Transverse colon (tissue), 4 donors: ENCODE measurements around the gene PHF3. TPM values are rescaled to one million over a fixed set of nuclear protein-coding genes. Genes with fewer than 3 reads are reported as not detected.

ENCODE experiments used
- DNase-seq: peaks from one replicate; pipeline ENCODE4 v3.0.0-alpha.2; 2019
- H3K27ac ChIP-seq, 4 donors: fragments of 200-600 bp; sonication (generic); 2 replicates each; pipeline ENCODE4 v1.5.1; 2016 to 2018; ENCODE audit warnings: inconsistent platforms in 4 of 4
- H3K27me3 ChIP-seq: fragments of 200-600 bp; sonication (generic); 2 replicates; pipeline ENCODE4 v1.5.1; 2017; ENCODE audit warnings: inconsistent platforms
- H3K36me3 ChIP-seq, 4 donors: fragments of 200-600 bp; sonication (generic); 2 replicates each; pipeline ENCODE4 v1.5.1; 2017 to 2019; ENCODE audit warnings: inconsistent platforms in 4 of 4
- H3K4me1 ChIP-seq, 4 donors: fragments of 200-600 bp; sonication (generic); 2 replicates each; pipeline ENCODE4 v1.5.1; 2017 to 2020; ENCODE audit warnings: inconsistent platforms in 4 of 4
- H3K4me3 ChIP-seq, 4 donors: fragments of 200-600 bp; sonication (generic); 1 replicate in 1 of 4; 2 replicates in 3 of 4; pipeline versions ENCODE4 v1.5.1 to v1.6.1; 2017 to 2019; ENCODE audit warnings: inconsistent platforms in 4 of 4
- H3K9me3 ChIP-seq, 2 donors: fragments of 200-600 bp; sonication (generic); 2 replicates each; pipeline ENCODE4 v1.5.1; 2017 to 2019; ENCODE audit warnings: inconsistent platforms in 2 of 2
- EP300 ChIP-seq: sonication (generic); formaldehyde crosslinking; IDR thresholded peaks from one replicate; pipeline ENCODE4 v1.6.1; 2017; ENCODE audit warnings: antibody characterized with exemption, low read depth
- POLR2A ChIP-seq: fragments of 450-650 bp; IDR thresholded peaks from one replicate; pipeline ENCODE4 v1.6.1; 2016; ENCODE audit warnings: antibody characterized with exemption, mild to moderate bottlenecking, moderate library complexity
- POLR2AphosphoS5 ChIP-seq, 3 donors: sonication (generic); formaldehyde crosslinking; IDR thresholded peaks; one replicate each; pipeline ENCODE4 v1.6.1; 2016; ENCODE audit warnings: antibody characterized with exemption in 3 of 3
- WGBS, 2 donors: methylation state at CpG; one replicate each; pipeline ENCODE4 v1.1.5; 2018; ENCODE audit warnings: low coverage in 1 of 2; 5-methylcytosine and 5-hydroxymethylcytosine counted together
- in situ Hi-C, 4 donors: fragments of 200-750 bp; cut with MboI; loops; one replicate each; pipeline versions ENCODE4 v1.15.0 to v1.15.1; 2017; ENCODE audit warnings: low sequenced_read_pairs in 3 of 4, low pct_ligation_motif_present in 1 of 4, low pct_unique_long_range_greater_than_20kb in 1 of 4
- intact Hi-C: fragments of 100-400 bp; cut with DNase I; formaldehyde crosslinking; loops from one replicate; pipeline ENCODE4 v1.15.1; 2023; ENCODE audit warnings: low total_unique reads
- small RNA-seq, 4 donors: library from RNA; depleted of rRNA; stranded (forward); fragments of <200 nt; gene quantifications; one replicate each; pipeline ENCODE3, GENCODE V24; 2016
- total RNA-seq, 4 donors: library from RNA; depleted of rRNA; stranded (reverse); fragments of >200 nt; gene quantifications; one replicate each; pipeline ENCODE4 v1.1.0, GENCODE V29; 2016
- TF ChIP-seq, protein P1 (sequence below), 5 experiments: fragments of 200-600 bp in 3 of 5; fragments of 450-650 bp in 2 of 5; sonication (generic) in 3 of 5; IDR thresholded peaks; 1 replicate in 2 of 5; 2 replicates in 3 of 5; pipeline ENCODE4 v1.5.1; 2016 to 2017; ENCODE audit warnings: antibody characterized with exemption in 5 of 5, inconsistent platforms in 3 of 5, mild to moderate bottlenecking in 2 of 5, moderate library complexity in 1 of 5

The PHF3 gene
- total RNA-seq, 4 donors from 2014 or later = 49.4 to 94.8 (median 68.9) TPM

DNA sequence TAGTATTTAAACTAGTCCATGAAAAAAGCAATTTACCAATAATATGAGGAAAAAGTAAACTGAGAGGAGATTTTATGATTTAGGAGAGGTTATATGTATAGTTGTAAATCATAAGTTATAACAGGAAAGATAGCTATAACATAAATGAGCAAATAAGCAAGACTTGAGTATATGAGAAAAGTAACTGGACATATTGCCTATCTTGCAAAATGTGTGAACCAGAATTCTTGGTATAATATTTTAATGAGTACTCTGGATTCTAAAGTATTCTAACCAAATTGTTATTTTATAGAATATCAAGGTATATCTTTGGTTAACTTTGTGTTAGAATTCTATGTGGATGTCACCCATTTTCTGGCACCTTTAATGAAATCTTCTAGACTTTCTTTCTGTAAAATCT, 124.6 kb downstream of the PHF3 start:
- Histone ChIP-seq H3K27ac (no peak overlapping the region), H3K9me3 (peaks cover 6 to 13% of the 10 kb centered on the region in 2 donors), H3K4me3 (no peak overlapping the region), H3K27me3 (no peaks in the 10 kb centered on the region), H3K36me3 (no peaks in the 10 kb centered on the region), H3K4me1 (peaks cover 0 to 3% (median 0%) of the 10 kb centered on the region in 4 donors)
- in situ Hi-C loops = loop anchor here (5.0 to 25.0 kb wide), 6 partner anchors 148 to 448 kb away; partner anchors contain the start of gene LGSN (in 1 of the 4)
- DNase-seq = no peak
- no peak for TF ChIP-seq EP300
- TF ChIP-seq POLR2AphosphoS5 (IDR thresholded peaks at IDR 0.05) = no peak
- TF ChIP-seq, protein P1, sequence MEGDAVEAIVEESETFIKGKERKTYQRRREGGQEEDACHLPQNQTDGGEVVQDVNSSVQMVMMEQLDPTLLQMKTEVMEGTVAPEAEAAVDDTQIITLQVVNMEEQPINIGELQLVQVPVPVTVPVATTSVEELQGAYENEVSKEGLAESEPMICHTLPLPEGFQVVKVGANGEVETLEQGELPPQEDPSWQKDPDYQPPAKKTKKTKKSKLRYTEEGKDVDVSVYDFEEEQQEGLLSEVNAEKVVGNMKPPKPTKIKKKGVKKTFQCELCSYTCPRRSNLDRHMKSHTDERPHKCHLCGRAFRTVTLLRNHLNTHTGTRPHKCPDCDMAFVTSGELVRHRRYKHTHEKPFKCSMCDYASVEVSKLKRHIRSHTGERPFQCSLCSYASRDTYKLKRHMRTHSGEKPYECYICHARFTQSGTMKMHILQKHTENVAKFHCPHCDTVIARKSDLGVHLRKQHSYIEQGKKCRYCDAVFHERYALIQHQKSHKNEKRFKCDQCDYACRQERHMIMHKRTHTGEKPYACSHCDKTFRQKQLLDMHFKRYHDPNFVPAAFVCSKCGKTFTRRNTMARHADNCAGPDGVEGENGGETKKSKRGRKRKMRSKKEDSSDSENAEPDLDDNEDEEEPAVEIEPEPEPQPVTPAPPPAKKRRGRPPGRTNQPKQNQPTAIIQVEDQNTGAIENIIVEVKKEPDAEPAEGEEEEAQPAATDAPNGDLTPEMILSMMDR (IDR thresholded peaks at IDR 0.05) = no peak
- no peak for TF ChIP-seq POLR2A
- intact Hi-C loops = no loop called here

DNA sequence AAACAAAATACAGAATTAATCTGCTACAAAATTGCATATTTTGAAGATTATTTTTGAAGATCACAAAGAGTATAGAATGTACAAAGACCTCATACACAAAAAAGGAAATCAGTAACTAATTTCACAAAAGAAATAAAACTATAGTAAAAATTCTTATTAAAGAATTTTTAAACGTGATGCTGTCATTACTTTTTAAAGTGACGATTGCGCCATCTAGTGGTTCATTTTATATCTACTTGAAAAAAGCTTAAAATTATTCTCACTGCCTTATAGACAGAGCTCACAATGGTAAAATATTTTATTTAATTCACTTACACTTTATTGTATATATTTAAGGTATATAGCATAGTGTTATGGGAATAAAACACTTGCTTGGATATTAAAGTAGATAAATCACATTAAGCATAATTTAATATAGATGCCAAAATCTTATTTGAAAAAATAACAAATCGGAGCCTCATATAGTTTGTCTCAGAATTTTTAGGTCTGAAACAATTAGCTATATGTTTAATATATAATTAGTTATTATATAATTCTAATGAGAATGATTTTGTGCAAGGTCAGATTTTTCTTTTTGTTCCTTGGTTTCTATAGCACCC, 128.8 kb downstream of the PHF3 start:
- TF ChIP-seq POLR2A = no peak
- TF ChIP-seq, protein P1 (IDR thresholded peaks at IDR 0.05) = peak; percentile 62 to 78 (median 67)
- no peak overlapping the region for H3K27ac ChIP-seq
- no peak for DNase-seq
- intact Hi-C loops = loop anchor here (1.0 kb wide), 1 partner anchor 166 kb away; no protein-coding TSS in a partner anchor
- H3K4me3 ChIP-seq = no peak overlapping the region
- peaks cover 0 to 10% of the 10 kb centered on the region in 2 donors for H3K9me3 ChIP-seq
- H3K27me3 ChIP-seq = peaks cover 11% of the 10 kb centered on the region
- 23 to 25% methylated on average over 4 of the region's 4 CpGs for WGBS, 2 donors
- in situ Hi-C loops = loop anchor here (5.0 to 25.0 kb wide), 6 partner anchors 152 to 452 kb away; partner anchors contain the start of gene LGSN (in 1 of the 4)
- H3K36me3 ChIP-seq = no peaks in the 10 kb centered on the region
- H3K4me1 ChIP-seq = peaks cover 0 to 3% (median 0%) of the 10 kb centered on the region in 4 donors

Small RNAs within 50 kb of the gene (small RNA-seq; reads per million reads assigned to genes)
- gene AL513043.1 = 0 reads per million in 4 donors

Other genes starting within 250 kb of the PHF3 start
- 100 to 1,000 TPM in 1 of 4 donors, 10 to 100 TPM in 3; 31.4 to 100 (median 67.9) TPM for gene PTP4A1, start 63.3 kb upstream of the PHF3 start, total RNA-seq